DND-41 (cell line): ENCODE results near the gene GABRG2.

Experiments
- ATAC-seq: fragments of 200-7000 bp; cut with Tn5 transposase; 3 replicates; pipeline ENCODE4 v1.9.1; 2021; ENCODE audit warnings: low read depth; ENCODE audit not compliant: insufficient read depth
- DNase-seq: peaks from one replicate; pipeline ENCODE4 v3.0.0-alpha.2; 2020
- H2AFZ ChIP-seq: 2 replicates; pipeline ENCODE4 v1.6.0; 2012; ENCODE audit warnings: low read depth, low read length
- H3K27ac ChIP-seq: 2 replicates; pipeline ENCODE4 v1.5.1; 2012; ENCODE audit warnings: low read length, inconsistent platforms
- H3K27me3 ChIP-seq: fragments of 200-600 bp; sonication (generic); 2 replicates; pipeline ENCODE4 v1.6.0; 2012; ENCODE audit warnings: low read length, mild to moderate bottlenecking, inconsistent platforms; ENCODE audit not compliant: insufficient read depth, poor library complexity
- H3K36me3 ChIP-seq: 2 replicates; pipeline ENCODE4 v1.5.1; 2012; ENCODE audit warnings: low read length, inconsistent platforms; ENCODE audit not compliant: insufficient read depth
- H3K4me1 ChIP-seq: 2 replicates; pipeline ENCODE4 v1.5.1; 2012; ENCODE audit warnings: mild to moderate bottlenecking, low read length; ENCODE audit not compliant: insufficient read depth
- H3K4me2 ChIP-seq: 2 replicates; pipeline ENCODE4 v1.6.0; 2012; ENCODE audit warnings: mild to moderate bottlenecking, moderate library complexity, low read length, inconsistent platforms; ENCODE audit not compliant: insufficient read depth
- H3K4me3 ChIP-seq, 2 experiments: fragments of 200-600 bp in 1 of 2; shearing (Covaris generic) in 1 of 2; 2 replicates each; pipeline ENCODE4 v1.5.1; 2012 to 2016; ENCODE audit warnings: inconsistent platforms in 2 of 2, low read length in 2 of 2, mild to moderate bottlenecking in 2 of 2, low read depth in 1 of 2, moderate library complexity in 1 of 2
- H3K79me2 ChIP-seq: 2 replicates; pipeline ENCODE4 v1.6.0; 2012; ENCODE audit warnings: low read length, inconsistent platforms; ENCODE audit not compliant: insufficient read depth
- H3K9ac ChIP-seq: 2 replicates; pipeline ENCODE4 v1.6.0; 2012; ENCODE audit warnings: low read depth, mild to moderate bottlenecking, inconsistent platforms, low read length, moderate library complexity
- H3K9me3 ChIP-seq: 2 replicates; pipeline ENCODE4 v1.5.1; 2012; ENCODE audit warnings: low read length, moderate library complexity, mild to moderate bottlenecking, inconsistent platforms; ENCODE audit not compliant: insufficient read depth, severe bottlenecking
- H4K20me1 ChIP-seq: 2 replicates; pipeline ENCODE4 v1.6.0; 2012; ENCODE audit warnings: low read length; ENCODE audit not compliant: insufficient read depth
- CTCF ChIP-seq: IDR thresholded peaks from 2 replicates; pipeline ENCODE4 v1.5.1; 2012; ENCODE audit warnings: borderline replicate concordance, low read length, moderate library complexity, mild to moderate bottlenecking; ENCODE audit not compliant: poor library complexity, severe bottlenecking; ENCODE audit errors: extremely low read depth
- EZH2 ChIP-seq: IDR thresholded peaks from 3 replicates; pipeline ENCODE4 v1.6.1; 2012; ENCODE audit warnings: borderline replicate concordance, low read depth, mild to moderate bottlenecking, moderate library complexity, low read length, inconsistent platforms; ENCODE audit not compliant: severe bottlenecking

The GABRG2 gene

DNA sequence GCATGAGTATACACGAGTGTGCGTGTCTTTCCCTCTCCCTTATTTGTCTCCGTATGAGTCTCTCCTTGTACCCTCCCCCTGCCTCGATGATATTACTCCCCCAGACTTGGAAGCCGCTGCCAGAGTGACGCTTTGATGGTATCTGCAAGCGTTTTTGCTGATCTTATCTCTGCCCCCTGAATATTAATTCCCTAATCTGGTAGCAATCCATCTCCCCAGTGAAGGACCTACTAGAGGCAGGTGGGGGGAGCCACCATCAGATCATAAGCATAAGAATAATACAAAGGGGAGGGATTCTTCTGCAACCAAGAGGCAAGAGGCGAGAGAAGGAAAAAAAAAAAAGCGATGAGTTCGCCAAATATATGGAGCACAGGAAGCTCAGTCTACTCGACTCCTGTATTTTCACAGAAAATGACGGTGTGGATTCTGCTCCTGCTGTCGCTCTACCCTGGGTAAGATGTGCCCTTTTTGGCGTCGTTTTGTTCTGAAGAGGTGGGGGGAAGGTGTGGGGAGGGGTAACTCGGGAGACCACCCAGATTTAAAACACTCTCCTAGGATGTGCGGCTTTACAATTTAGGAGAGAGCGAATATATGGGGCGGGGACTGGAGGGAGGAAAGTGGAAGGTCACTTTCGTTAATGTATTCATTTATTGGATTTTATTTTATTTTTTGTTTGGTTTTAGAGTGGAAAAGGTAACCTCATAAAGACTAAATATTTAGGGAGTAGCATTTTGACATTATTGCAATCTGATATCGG is at the start of gene GABRG2:
Gene GABRG2 (plus strand): TSS at position 119 of the 757 bp plus-strand sequence. CDS start 227 bp downstream, at position 346.
- no peak within 1 kb of the TSS for H2AFZ ChIP-seq
- no peak within 1 kb of the TSS for H3K27ac ChIP-seq
- no peak within 1 kb of the TSS for H3K4me2 ChIP-seq
- TF ChIP-seq EZH2 (no peak), CTCF (no peak)
- H3K4me3 ChIP-seq: no peak within 1 kb of the TSS
- DNase-seq (no peak), ATAC-seq (no peak)
- no peaks in the 10 kb centered on the region for H3K9me3 ChIP-seq
- H4K20me1 ChIP-seq: no peaks in the 10 kb centered on the region
- H3K27me3 ChIP-seq: no peaks in the 10 kb centered on the region
- no peak within 1 kb of the TSS for H3K9ac ChIP-seq
- no peaks in the 10 kb centered on the region for H3K36me3 ChIP-seq
- no peaks in the 10 kb centered on the region for H3K79me2 ChIP-seq
- H3K4me1 ChIP-seq: no peaks in the 10 kb centered on the region

- H3K9ac ChIP-seq: no peak overlapping the region
- H3K4me2 ChIP-seq: no peak overlapping the region
- TF ChIP-seq EZH2 (no peak), CTCF (no peak)
- H2AFZ ChIP-seq: no peak overlapping the region
- no peaks in the 10 kb centered on the region for H3K9me3 ChIP-seq
- no peaks in the 10 kb centered on the region for H3K4me1 ChIP-seq
- H3K36me3 ChIP-seq: no peaks in the 10 kb centered on the region
- H3K27ac ChIP-seq: no peak overlapping the region
- DNase-seq (no peak), ATAC-seq (no peak)
- H3K79me2 ChIP-seq: no peaks in the 10 kb centered on the region
- H3K27me3 ChIP-seq: no peaks in the 10 kb centered on the region
- H3K4me3 ChIP-seq: no peak overlapping the region
- no peaks in the 10 kb centered on the region for H4K20me1 ChIP-seq
Observed at GRCh38 chr5:162025312-162025711, 42.3 kb upstream of the GABRG2 start.

DNA sequence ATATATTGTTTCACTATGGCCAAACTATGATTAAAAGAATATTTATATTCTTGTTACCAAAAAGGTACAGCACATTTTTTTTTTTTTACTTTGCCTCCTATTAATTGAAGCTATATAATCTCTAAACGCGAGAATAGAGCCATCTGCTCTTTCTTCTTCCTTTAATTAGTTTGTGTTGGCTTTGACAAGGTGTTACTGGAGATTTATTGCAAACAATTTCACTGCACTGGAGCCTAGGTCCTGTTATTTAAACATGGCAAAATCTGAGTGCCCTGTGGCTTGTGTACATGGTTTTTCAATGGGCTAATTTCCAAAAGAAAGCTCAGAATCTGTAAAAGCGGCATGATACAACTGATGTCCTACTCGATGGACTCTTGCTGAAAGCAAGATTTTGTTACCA is 40.8 kb upstream of the GABRG2 start:
- H3K9me3 ChIP-seq: no peaks in the 10 kb centered on the region
- no peak overlapping the region for H3K4me2 ChIP-seq
- H3K79me2 ChIP-seq: no peaks in the 10 kb centered on the region
- no peaks in the 10 kb centered on the region for H3K27me3 ChIP-seq
- ATAC-seq (no peak), DNase-seq (no peak)
- H4K20me1 ChIP-seq: no peaks in the 10 kb centered on the region
- no peaks in the 10 kb centered on the region for H3K4me1 ChIP-seq
- no peak overlapping the region for H3K4me3 ChIP-seq
- H3K36me3 ChIP-seq: no peaks in the 10 kb centered on the region
- TF ChIP-seq CTCF (no peak), EZH2 (no peak)
- no peak overlapping the region for H3K9ac ChIP-seq
- H2AFZ ChIP-seq: no peak overlapping the region
- no peak overlapping the region for H3K27ac ChIP-seq
